Skeletal muscle tissue (tissue), 4 donors: Measurements from ENCODE around the gene TRAF5. TPM values are rescaled to one million over a fixed set of nuclear protein-coding genes. Genes with fewer than 3 reads are reported as not detected.
A peak's percentile ranks its signal among the peaks of the same experiment; 100 is the strongest.
"Not testable (repeated sequence)": the region's sequence is repeated elsewhere in the genome, so short reads cannot be mapped to it uniquely, and the experiment has no call there.

Experiments
- H3K27ac ChIP-seq: one replicate; pipeline ENCODE4 v1.7.0; 2013; ENCODE audit warnings: mild to moderate bottlenecking, low read depth, low read length, inconsistent platforms
- H3K27me3 ChIP-seq, 3 donors: one replicate each; pipeline ENCODE4 v1.7.0; 2013; ENCODE audit warnings: low read length in 3 of 3; ENCODE audit not compliant: control insufficient read depth in 3 of 3, insufficient read depth in 3 of 3
- H3K36me3 ChIP-seq, 3 donors: one replicate each; pipeline ENCODE4 v1.7.0; 2013; ENCODE audit warnings: low read length in 3 of 3; ENCODE audit not compliant: control insufficient read depth in 3 of 3, insufficient read depth in 3 of 3
- H3K4me1 ChIP-seq, 3 donors: one replicate each; pipeline ENCODE4 v1.7.0; 2013; ENCODE audit warnings: low read length in 3 of 3, mild to moderate bottlenecking in 3 of 3; ENCODE audit not compliant: control insufficient read depth in 3 of 3, insufficient read depth in 3 of 3
- H3K4me3 ChIP-seq, 3 donors: one replicate each; pipeline ENCODE4 v1.7.0; 2013; ENCODE audit warnings: low read length in 3 of 3
- H3K9ac ChIP-seq, 3 donors: one replicate each; pipeline ENCODE4 v1.7.0; 2013; ENCODE audit warnings: low read length in 3 of 3, mild to moderate bottlenecking in 3 of 3, moderate library complexity in 2 of 3, low read depth in 1 of 3
- H3K9me3 ChIP-seq, 3 donors: one replicate each; pipeline ENCODE4 v1.7.0; 2013; ENCODE audit warnings: low read length in 3 of 3; ENCODE audit not compliant: control insufficient read depth in 3 of 3
- total RNA-seq: library from RNA; depleted of rRNA; stranded (reverse); fragments of >200 nt; gene quantifications from one replicate; pipeline ENCODE4 v1.2.3, GENCODE V29; 2014
- donor health status: Osteomylitis.

The TRAF5 gene
- total RNA-seq, 1 donor from 2014 or later, result 13.0 TPM

GRCh38 chr1:211416246-211416627 lies 89.6 kb downstream of the TRAF5 start:
- Histone ChIP-seq H3K9ac (peak overlapping the region in 1 of 3 donors; percentile 25), H3K4me3 (peak overlapping the region; percentile 14 to 46 (median 41))
- H3K27me3 ChIP-seq, H3K9me3 ChIP-seq, H3K36me3 ChIP-seq, H3K27ac ChIP-seq, H3K4me1 ChIP-seq: not testable (repeated sequence)

GRCh38 chr1:211416628-211417323 lies 90.1 kb downstream of the TRAF5 start:
- H3K27ac ChIP-seq, H3K27me3 ChIP-seq, H3K36me3 ChIP-seq, H3K9me3 ChIP-seq, H3K4me1 ChIP-seq: not testable (repeated sequence)
- H3K4me3 ChIP-seq, result peak overlapping the region in 2 of 3 donors; percentile 3 to 46
- peak overlapping the region in 1 of 3 donors; percentile 25 for H3K9ac ChIP-seq

- Histone ChIP-seq H3K9me3 (no peaks in the 10 kb centered on the region), H3K4me3 (no peak overlapping the region), H3K4me1 (no peaks in the 10 kb centered on the region), H3K9ac (no peak overlapping the region), H3K27me3 (no peaks in the 10 kb centered on the region), H3K27ac (no peak overlapping the region), H3K36me3 (no peaks in the 10 kb centered on the region)
These were observed 93.8 kb downstream of the TRAF5 start for GRCh38 chr1:211420389-211420788.

DNA sequence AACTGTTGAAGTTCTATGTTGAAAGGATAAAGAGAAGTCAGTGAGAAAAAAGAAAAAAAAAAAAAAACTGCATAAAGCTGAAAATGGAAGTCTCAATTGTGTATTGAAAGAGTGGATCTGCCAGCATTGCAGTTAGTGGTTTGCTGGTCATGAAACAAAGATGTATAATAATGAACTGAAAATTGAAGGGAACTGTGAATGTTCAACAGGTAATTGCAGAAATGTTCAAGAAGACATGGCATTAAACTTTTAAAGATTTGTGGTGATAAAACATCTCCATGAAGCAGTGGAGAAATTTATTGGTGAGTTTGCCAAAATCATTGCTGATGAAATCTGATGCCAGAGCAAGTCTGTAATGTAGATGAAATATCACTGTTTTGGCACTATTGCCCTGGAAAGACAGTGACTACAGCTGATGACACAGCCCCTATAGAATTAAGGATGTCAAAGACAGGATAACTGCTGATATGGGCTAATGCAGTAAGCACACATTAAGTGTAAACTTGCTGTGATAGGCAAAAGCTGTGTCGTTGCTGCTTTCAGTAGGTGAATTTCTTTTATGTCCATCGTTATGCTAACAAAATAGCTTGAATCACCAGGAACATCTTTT lies 94.3 kb downstream of the TRAF5 start:
- Histone ChIP-seq H3K36me3 (no peaks in the 10 kb centered on the region), H3K4me1 (no peaks in the 10 kb centered on the region), H3K9me3 (no peaks in the 10 kb centered on the region), H3K9ac (no peak overlapping the region), H3K27me3 (no peaks in the 10 kb centered on the region), H3K4me3 (no peak overlapping the region), H3K27ac (no peak overlapping the region)

DNA sequence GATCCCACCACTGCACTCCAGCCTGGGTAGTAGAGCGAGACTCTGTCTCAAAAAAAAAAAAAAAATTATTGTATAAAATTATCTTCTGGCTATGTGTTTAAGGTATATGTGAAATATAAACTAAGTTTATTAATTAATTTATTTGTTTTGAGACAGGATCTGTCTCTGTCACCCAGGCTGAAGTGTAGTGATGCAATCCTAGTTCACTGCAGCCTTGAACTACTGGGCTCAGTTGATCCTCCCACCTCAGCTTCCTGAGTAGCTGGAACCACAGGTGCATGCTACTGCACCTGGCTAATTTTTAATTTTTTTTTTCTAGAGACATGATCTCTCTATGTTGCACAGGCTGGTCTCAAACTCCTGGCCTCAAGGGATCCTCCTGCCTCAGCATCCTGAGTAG lies 97.4 kb downstream of the TRAF5 start:
- Histone ChIP-seq H3K4me1 (no peaks in the 10 kb centered on the region), H3K27ac (no peak overlapping the region), H3K27me3 (no peaks in the 10 kb centered on the region), H3K4me3 (no peak overlapping the region), H3K9me3 (no peaks in the 10 kb centered on the region), H3K9ac (no peak overlapping the region), H3K36me3 (no peaks in the 10 kb centered on the region)

Other genes starting within 250 kb of the TRAF5 start
- gene KCNH1, start 192.7 kb upstream of the TRAF5 start, total RNA-seq, result 0.52 TPM
- gene RCOR3, start 67.5 kb upstream of the TRAF5 start, total RNA-seq, result 38.6 TPM
- gene RD3, start 165.3 kb downstream of the TRAF5 start, total RNA-seq, result under 0.01 TPM